ENCODE data around the gene RASA4B. TPM values are rescaled to one million over a fixed set of nuclear protein-coding genes. Genes with fewer than 3 reads are reported as not detected.

RASA4B gene
- total RNA-seq, 1 experiment from 2014 or later, result 6.0 TPM

- Histone ChIP-seq H3K4me3 (replicated peaks in 1 of 2; ENCODE audit: low read depth in 1 of 2, low read length in 2 of 2) (no peak overlapping the region), H3K27me3 (ENCODE audit: insufficient read depth, low read length) (no peaks in the 10 kb centered on the region), H3K4me2 (ENCODE audit: low read length) (no peak overlapping the region), H2AFZ (ENCODE audit: low read depth, low read length, poor library complexity, severe bottlenecking) (no peak overlapping the region), H4K20me1 (ENCODE audit: insufficient read depth) (no peaks in the 10 kb centered on the region), H3K9ac (ENCODE audit: low read length) (no peak overlapping the region), H3K36me3 (ENCODE audit: control insufficient read depth in 1 of 2, insufficient read depth in 2 of 2, low read length in 2 of 2) (no peaks in the 10 kb centered on the region; a peak in 1 of 4 replicates), H3K9me3 (ENCODE audit: control insufficient read depth in 1 of 2, insufficient read depth in 1 of 2, low read depth in 1 of 2, low read length in 2 of 2) (no peaks in the 10 kb centered on the region), H3K4me1 (ENCODE audit: control insufficient read depth in 1 of 2, insufficient read depth in 2 of 2, low read length in 2 of 2) (peaks cover 6 to 19% of the 10 kb centered on the region in 2 experiments), H3K79me2 (ENCODE audit: insufficient read depth, low read length) (no peaks in the 10 kb centered on the region), H3K9me2 (ENCODE audit: insufficient read depth) (no peaks in the 10 kb centered on the region), H3K27ac (ENCODE audit: low read depth, low read length) (no peak overlapping the region)
- DNase-seq (ENCODE audit: low read depth, low spot score) (no peak), ATAC-seq (peak; percentile 79)
- TF ChIP-seq SIN3A (IDR thresholded peaks at IDR 0.05; ENCODE audit: low read depth) (no peak), TCF7L2 (IDR thresholded peaks at IDR 0.05; ENCODE audit: borderline replicate concordance, extremely low read depth, insufficient read depth, insufficient read length) (no peak), ATF3 (IDR thresholded peaks at IDR 0.05) (no peak), EGR1 (IDR thresholded peaks at IDR 0.05; ENCODE audit: low read depth) (peak; percentile 45; the same call in 1 of the 2 replicates), ZNF274 (IDR thresholded peaks at IDR 0.05; ENCODE audit: low read depth, low read length) (no peak), POLR2A (IDR thresholded peaks at IDR 0.05; ENCODE audit: borderline replicate concordance, extremely low read depth, insufficient read depth, insufficient read length) (no peak), RAD21 (IDR thresholded peaks at IDR 0.05; ENCODE audit: low read depth) (peak; percentile 81), CTCF (IDR thresholded peaks at IDR 0.05 in 2 of 3, conservative IDR thresholded peaks at IDR 0.05 in 1 of 3; ENCODE audit: borderline replicate concordance in 1 of 3, insufficient read depth in 1 of 3, low read depth in 2 of 3, low read length in 2 of 3) (peak; percentile 46 to 67 (median 50); a peak in 5 of 6 replicates), ZBTB33 (IDR thresholded peaks at IDR 0.05; ENCODE audit: extremely low read depth, insufficient replicate concordance, low read length) (no peak), SRF (IDR thresholded peaks at IDR 0.05; ENCODE audit: low read depth) (no peak), YY1 (IDR thresholded peaks at IDR 0.05; ENCODE audit: extremely low read depth, insufficient replicate concordance, low read depth, low read length) (no peak)
- no TSS peak for BruUV-seq (replicated peaks)
- CTCF ChIA-PET, result interaction anchor here (0.6 to 2.2 kb wide), 4 partner anchors 10 to 171 kb away, joined by 3 to 14 read pairs (median 4); no protein-coding TSS in a partner anchor
- intact Hi-C loops (cut with micrococcal nuclease), result loop anchor here (1.0 to 5.0 kb wide), 3 partner anchors 38 to 173 kb away; no protein-coding TSS in a partner anchor
- POLR2A ChIA-PET, result no interaction called here
- RAD21 ChIA-PET (ENCODE audit: low non-redundant PET in 1 of 2, low total read pairs in 2 of 2, uncharacterized antibody in 2 of 2, unreplicated experiment in 2 of 2), result interaction anchor here in 1 of 2 experiments (1.7 kb wide), 1 partner anchor 46 kb away, joined by 5 read pairs; no protein-coding TSS in a partner anchor
Observed at GRCh38 chr7:102450242-102450641, 67.3 kb downstream of the RASA4B start.
